Endometrium (tissue), 2 donors: ENCODE data around the gene TCF7.

Experiments used
- FAIRE-seq: peaks from 2 replicates; lab custom pipeline; 2012; peaks lifted over from hg19 to GRCh38; lab: Jason Lieb, UNC
- donor health status: control.
- donor health status: control.

The TCF7 gene

GRCh38 chr5:134113902-134114875 lies at the start of gene TCF7:
TCF7 (plus strand) TSS chr5:134114681; CDS start chr5:134114907, 226 bp downstream.
- FAIRE-seq = no peak

GRCh38 chr5:134069553-134069952 lies 44.9 kb upstream of the TCF7 start:
- FAIRE-seq = no peak

GRCh38 chr5:134070725-134071613 lies 43.5 kb upstream of the TCF7 start:
- FAIRE-seq = no peak

- FAIRE-seq = no peak
These were observed 42.8 kb upstream of the TCF7 start for GRCh38 chr5:134071614-134072207.

GRCh38 chr5:134072471-134073210 lies 41.8 kb upstream of the TCF7 start:
- no peak for FAIRE-seq

GRCh38 chr5:134073404-134073803 lies 41.1 kb upstream of the TCF7 start:
- no peak for FAIRE-seq

GRCh38 chr5:134075102-134075501 lies 39.4 kb upstream of the TCF7 start:
- no peak for FAIRE-seq

- no peak for FAIRE-seq
These were observed 36.4 kb upstream of the TCF7 start for GRCh38 chr5:134077926-134078580.

- no peak for FAIRE-seq
These were observed 34.5 kb upstream of the TCF7 start for GRCh38 chr5:134079748-134080581.

- no peak for FAIRE-seq
These were observed 32.1 kb upstream of the TCF7 start for GRCh38 chr5:134082264-134082992.

GRCh38 chr5:134083517-134083916 lies 31.0 kb upstream of the TCF7 start:
- no peak for FAIRE-seq

GRCh38 chr5:134084022-134084565 lies 30.4 kb upstream of the TCF7 start:
- no peak for FAIRE-seq

- FAIRE-seq = no peak
These were observed 29.9 kb upstream of the TCF7 start for GRCh38 chr5:134084570-134084969.

- no peak for FAIRE-seq
These were observed 29.1 kb upstream of the TCF7 start for GRCh38 chr5:134085411-134085810.

- no peak for FAIRE-seq
These were observed 28.1 kb upstream of the TCF7 start for GRCh38 chr5:134086225-134086942.

GRCh38 chr5:134086943-134087305 lies 27.6 kb upstream of the TCF7 start:
- no peak for FAIRE-seq

GRCh38 chr5:134088291-134088690 lies 26.2 kb upstream of the TCF7 start:
- FAIRE-seq = no peak

GRCh38 chr5:134088994-134089560 lies 25.4 kb upstream of the TCF7 start:
- FAIRE-seq = no peak
